HCT116 (cell line): ENCODE results near the gene COL23A1. TPM values are rescaled to one million over a fixed set of nuclear protein-coding genes. Genes with fewer than 3 reads are reported as not detected.

Source experiments
- ATAC-seq: fragments of 200-7000 bp; cut with Tn5 transposase; 2 replicates; pipeline ENCODE4 v1.9.1; 2020; ENCODE audit warnings: mild to moderate bottlenecking, moderate library complexity
- BruUV-seq: library from RNA; stranded (reverse); fragments of 400-500 nt; replicated peaks from 2 replicates; lab custom pipeline; 2021; lab: Mats Ljungman, UMichigan
- CTCF ChIA-PET: fragments of 300-600 bp; sonication (Branson Sonifier 250); formaldehyde crosslinking; loops from one replicate; lab custom pipeline; 2021; ENCODE audit warnings: antibody characterized with exemption; lab: Charles Lee
- POLR2A ChIA-PET: fragments of 300-600, 350-600 bp; sonication (Branson Sonifier 250); formaldehyde crosslinking; loops from one replicate; lab custom pipeline; 2021; ENCODE audit warnings: antibody characterized with exemption; lab: Charles Lee
- RAD21 ChIA-PET, 2 experiments: fragments of 300-600 bp; sonication (Branson Sonifier 250); formaldehyde crosslinking; loops; one replicate each; lab custom pipeline; 2023; ENCODE audit warnings: low total read pairs in 2 of 2; ENCODE audit not compliant: uncharacterized antibody in 2 of 2, unreplicated experiment in 2 of 2, low non-redundant PET in 1 of 2; lab: Charles Lee
- DNase-seq: peaks from one replicate; pipeline ENCODE4 v3.0.0-alpha.2; 2010; ENCODE audit warnings: low read depth, low spot score
- H2AFZ ChIP-seq: fragments of 200-600 bp; shearing (Covaris generic), sonication (generic); 2 replicates; pipeline ENCODE4 v1.6.1; 2017; ENCODE audit warnings: low read depth, mixed run types, mixed read lengths, antibody characterized with exemption, low read length; ENCODE audit not compliant: poor library complexity, severe bottlenecking
- H3K27ac ChIP-seq: 2 replicates; pipeline ENCODE4 v1.5.1; 2012; ENCODE audit warnings: low read depth, low read length
- H3K27me3 ChIP-seq: fragments of 200-600 bp; sonication (generic); 2 replicates; pipeline ENCODE4 v1.6.1; 2016; ENCODE audit warnings: mixed run types, low read length, mixed read lengths; ENCODE audit not compliant: insufficient read depth
- H3K36me3 ChIP-seq, 2 experiments: fragments of 200-500 bp in 1 of 2; fragments of 200-600 bp in 1 of 2; sonication (Bioruptor generic) in 1 of 2; sonication (generic) in 1 of 2; 2 replicates each; pipeline versions ENCODE4 v1.5.1 to v1.6.1; 2014 to 2016; ENCODE audit warnings: low read length in 2 of 2, inconsistent platforms in 1 of 2, mixed read lengths in 1 of 2, mixed run types in 1 of 2; ENCODE audit not compliant: insufficient read depth in 2 of 2, control insufficient read depth in 1 of 2
- H3K4me1 ChIP-seq, 2 experiments: fragments of 200-600 bp in 1 of 2; sonication (generic) in 1 of 2; 2 replicates each; pipeline versions ENCODE4 v1.5.1 to v1.6.1; 2012 to 2017; ENCODE audit warnings: low read length in 2 of 2, inconsistent platforms in 1 of 2, mild to moderate bottlenecking in 1 of 2, mixed read lengths in 1 of 2, mixed run types in 1 of 2, moderate library complexity in 1 of 2; ENCODE audit not compliant: insufficient read depth in 2 of 2, control insufficient read depth in 1 of 2
- H3K4me2 ChIP-seq: fragments of 200-600 bp; sonication (generic); 2 replicates; pipeline ENCODE4 v1.6.1; 2017; ENCODE audit warnings: mixed run types, low read length, mixed read lengths
- H3K4me3 ChIP-seq, 2 experiments: fragments of 200-600 bp in 1 of 2; sonication (generic) in 1 of 2; replicated peaks in 1 of 2; 2 replicates each; pipeline ENCODE4 v1.5.1; 2011 to 2016; ENCODE audit warnings: low read length in 2 of 2, control low read depth in 1 of 2, low read depth in 1 of 2, mild to moderate bottlenecking in 1 of 2, mixed read lengths in 1 of 2, mixed run types in 1 of 2
- H3K79me2 ChIP-seq: fragments of 200-600 bp; sonication (generic); 2 replicates; pipeline ENCODE4 v1.6.1; 2017; ENCODE audit warnings: mild to moderate bottlenecking, mixed run types, low read length, moderate library complexity, mixed read lengths; ENCODE audit not compliant: insufficient read depth
- H3K9ac ChIP-seq: fragments of 200-600 bp; sonication (generic); 2 replicates; pipeline ENCODE4 v1.6.1; 2016; ENCODE audit warnings: low read length, mixed read lengths
- H3K9me2 ChIP-seq: fragments of 200-600 bp; sonication (generic), shearing (Covaris generic); 2 replicates; pipeline ENCODE4 v1.6.1; 2017; ENCODE audit warnings: mixed run types, mild to moderate bottlenecking, moderate library complexity; ENCODE audit not compliant: insufficient read depth
- H3K9me3 ChIP-seq, 2 experiments: fragments of 200-500 bp in 1 of 2; fragments of 200-600 bp in 1 of 2; sonication (Bioruptor generic) in 1 of 2; sonication (generic) in 1 of 2; 2 replicates each; pipeline ENCODE4 v1.6.1; 2014 to 2017; ENCODE audit warnings: low read length in 2 of 2, mixed read lengths in 2 of 2, inconsistent platforms in 1 of 2, low read depth in 1 of 2, mild to moderate bottlenecking in 1 of 2, mixed run types in 1 of 2, moderate library complexity in 1 of 2; ENCODE audit not compliant: control insufficient read depth in 1 of 2, insufficient read depth in 1 of 2
- H4K20me1 ChIP-seq: fragments of 200-600 bp; sonication (generic), shearing (Covaris generic); 2 replicates; pipeline ENCODE4 v1.6.1; 2017; ENCODE audit warnings: mixed run types, mild to moderate bottlenecking, moderate library complexity; ENCODE audit not compliant: insufficient read depth
- CBX3 ChIP-seq: IDR thresholded peaks from 2 replicates; pipeline ENCODE4 v1.6.1; 2012; ENCODE audit warnings: low read depth
- CEBPB ChIP-seq: IDR thresholded peaks from 2 replicates; pipeline ENCODE4 v1.6.1; 2012; ENCODE audit warnings: low read depth
- ELF1 ChIP-seq: IDR thresholded peaks from 2 replicates; pipeline ENCODE4 v1.6.1; 2012; ENCODE audit warnings: low read depth, borderline replicate concordance
- EZH2 ChIP-seq: fragments of 200-600 bp; sonication (generic); IDR thresholded peaks from 2 replicates; pipeline ENCODE4 v1.6.1; 2017; ENCODE audit warnings: antibody characterized with exemption, mixed run types
- EZH2phosphoT487 ChIP-seq: fragments of 200-600 bp; IDR thresholded peaks from 2 replicates; pipeline ENCODE4 v1.6.1; 2018; ENCODE audit warnings: antibody characterized with exemption, borderline replicate concordance
- FOSL1 ChIP-seq: IDR thresholded peaks from 2 replicates; pipeline ENCODE4 v1.6.1; 2012; ENCODE audit warnings: low read depth
- JUND ChIP-seq: IDR thresholded peaks from 2 replicates; pipeline ENCODE4 v1.6.1; 2012
- RAD21 ChIP-seq: IDR thresholded peaks from 2 replicates; pipeline ENCODE4 v1.6.1; 2012; ENCODE audit warnings: low read depth, mild to moderate bottlenecking
- SRF ChIP-seq: IDR thresholded peaks from 2 replicates; pipeline ENCODE4 v1.6.1; 2012; ENCODE audit warnings: low read depth
- YY1 ChIP-seq: IDR thresholded peaks from 2 replicates; pipeline ENCODE4 v1.6.1; 2011; ENCODE audit warnings: low read length, low read depth, moderate library complexity, mild to moderate bottlenecking; ENCODE audit not compliant: insufficient replicate concordance; ENCODE audit errors: extremely low read depth
- ZNF274 ChIP-seq: fragments of 200-500 bp; sonication (Bioruptor generic); IDR thresholded peaks from 2 replicates; pipeline ENCODE4 v1.6.1; 2014; ENCODE audit warnings: mild to moderate bottlenecking, low read depth, low read length, inconsistent platforms
- intact Hi-C: fragments of 100-400 bp; cut with micrococcal nuclease; formaldehyde crosslinking; loops from 2 replicates; pipeline ENCODE4 v1.10.0; 2022
- total RNA-seq: library from RNA; stranded (reverse); gene quantifications from one replicate; pipeline ENCODE4 v1.2.1, GENCODE V29; 2021; ENCODE audit not compliant: unreplicated experiment
- TF ChIP-seq, protein P1 (sequence below), 3 experiments: fragments of 200-600 bp in 1 of 3; sonication (generic) in 1 of 3; IDR thresholded peaks in 2 of 3; conservative IDR thresholded peaks in 1 of 3; 2 replicates each; pipeline ENCODE4 v1.5.1; 2012 to 2017; ENCODE audit warnings: low read depth in 2 of 3, low read length in 2 of 3, antibody characterized with exemption in 1 of 3, borderline replicate concordance in 1 of 3, control low read depth in 1 of 3, mild to moderate bottlenecking in 1 of 3, mixed read lengths in 1 of 3, mixed run types in 1 of 3, moderate library complexity in 1 of 3; ENCODE audit not compliant: insufficient read depth in 1 of 3
- TF ChIP-seq, protein P2 (sequence below): IDR thresholded peaks from 2 replicates; pipeline ENCODE4 v1.6.1; 2012

Gene COL23A1
- total RNA-seq, 1 experiment from 2014 or later = not detected

DNA sequence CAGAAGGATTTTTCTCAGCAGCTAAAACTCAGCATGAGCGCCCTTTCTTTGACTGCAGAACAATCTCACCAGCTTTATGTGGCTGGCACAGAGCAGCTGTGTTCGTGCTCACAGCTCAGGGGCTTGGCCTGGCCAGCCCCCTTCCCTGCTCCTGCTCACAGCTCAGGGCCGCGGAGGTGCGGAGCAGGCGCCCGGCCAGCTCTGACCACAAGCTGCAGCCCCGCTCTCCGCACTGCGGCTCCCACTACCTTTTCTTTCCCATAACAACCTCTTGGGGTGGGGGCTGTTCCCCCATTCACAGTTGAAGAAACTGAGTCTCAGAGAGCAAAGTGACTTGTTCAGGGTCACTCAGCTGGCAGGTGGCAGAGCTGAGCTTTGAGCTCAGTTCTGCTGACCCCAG is 323.6 kb downstream of the COL23A1 start:
- Histone ChIP-seq H2AFZ (no peak overlapping the region), H4K20me1 (no peaks in the 10 kb centered on the region), H3K9ac (no peak overlapping the region), H3K4me2 (no peak overlapping the region), H3K36me3 (no peaks in the 10 kb centered on the region), H3K9me2 (no peaks in the 10 kb centered on the region), H3K27me3 (no peaks in the 10 kb centered on the region), H3K27ac (no peak overlapping the region), H3K9me3 (no peaks in the 10 kb centered on the region)
- RAD21 ChIA-PET = no interaction called here
- DNase-seq = no peak
- CTCF ChIA-PET = interaction anchor here (1.5 kb wide), 1 partner anchor 18 kb away, joined by 3 read pairs; no protein-coding TSS in a partner anchor
- BruUV-seq = no TSS peak
- TF ChIP-seq, protein P1, sequence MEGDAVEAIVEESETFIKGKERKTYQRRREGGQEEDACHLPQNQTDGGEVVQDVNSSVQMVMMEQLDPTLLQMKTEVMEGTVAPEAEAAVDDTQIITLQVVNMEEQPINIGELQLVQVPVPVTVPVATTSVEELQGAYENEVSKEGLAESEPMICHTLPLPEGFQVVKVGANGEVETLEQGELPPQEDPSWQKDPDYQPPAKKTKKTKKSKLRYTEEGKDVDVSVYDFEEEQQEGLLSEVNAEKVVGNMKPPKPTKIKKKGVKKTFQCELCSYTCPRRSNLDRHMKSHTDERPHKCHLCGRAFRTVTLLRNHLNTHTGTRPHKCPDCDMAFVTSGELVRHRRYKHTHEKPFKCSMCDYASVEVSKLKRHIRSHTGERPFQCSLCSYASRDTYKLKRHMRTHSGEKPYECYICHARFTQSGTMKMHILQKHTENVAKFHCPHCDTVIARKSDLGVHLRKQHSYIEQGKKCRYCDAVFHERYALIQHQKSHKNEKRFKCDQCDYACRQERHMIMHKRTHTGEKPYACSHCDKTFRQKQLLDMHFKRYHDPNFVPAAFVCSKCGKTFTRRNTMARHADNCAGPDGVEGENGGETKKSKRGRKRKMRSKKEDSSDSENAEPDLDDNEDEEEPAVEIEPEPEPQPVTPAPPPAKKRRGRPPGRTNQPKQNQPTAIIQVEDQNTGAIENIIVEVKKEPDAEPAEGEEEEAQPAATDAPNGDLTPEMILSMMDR (IDR thresholded peaks at IDR 0.05 in 2 of 3, conservative IDR thresholded peaks at IDR 0.05 in 1 of 3; ENCODE audit: borderline replicate concordance in 1 of 3, insufficient read depth in 1 of 3, low read depth in 2 of 3, low read length in 2 of 3) = no peak
- TF ChIP-seq SRF (no peak), ZNF274 (no peak), EZH2 (no peak), CBX3 (no peak), YY1 (no peak), ELF1 (no peak), CEBPB (no peak), FOSL1 (no peak), RAD21 (no peak), EZH2phosphoT487 (no peak), JUND (no peak)
- TF ChIP-seq, protein P2, sequence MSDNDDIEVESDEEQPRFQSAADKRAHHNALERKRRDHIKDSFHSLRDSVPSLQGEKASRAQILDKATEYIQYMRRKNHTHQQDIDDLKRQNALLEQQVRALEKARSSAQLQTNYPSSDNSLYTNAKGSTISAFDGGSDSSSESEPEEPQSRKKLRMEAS = no peak
- TF ChIP-seq, all 23 proteins: peak for 0
- no peak overlapping the region for H3K4me3 ChIP-seq
- ATAC-seq = no peak
- H3K4me1 ChIP-seq = no peaks in the 10 kb centered on the region
- POLR2A ChIA-PET = no interaction called here
- intact Hi-C loops = no loop called here
- no peaks in the 10 kb centered on the region for H3K79me2 ChIP-seq
